Raji (cell line): ENCODE data around the gene GTF3C1.

ENCODE experiments used
- POLR2A ChIP-seq: IDR thresholded peaks from 2 replicates; pipeline ENCODE4 v1.6.1; 2011; ENCODE audit warnings: low read depth, low read length, control low read depth; ENCODE audit not compliant: insufficient read depth

The GTF3C1 gene

GRCh38 chr16:27511657-27512448, 37.9 kb downstream of the GTF3C1 start:
- no peak for TF ChIP-seq POLR2A

- TF ChIP-seq POLR2A: no peak
Observed at GRCh38 chr16:27508476-27508875, 41.2 kb downstream of the GTF3C1 start.

- TF ChIP-seq POLR2A: no peak
Observed at GRCh38 chr16:27506771-27507170, 42.9 kb downstream of the GTF3C1 start.

GRCh38 chr16:27505297-27506236, 44.1 kb downstream of the GTF3C1 start:
- no peak for TF ChIP-seq POLR2A

GRCh38 chr16:27503662-27504061, 46.1 kb downstream of the GTF3C1 start:
- no peak for TF ChIP-seq POLR2A

- TF ChIP-seq POLR2A: no peak
Observed at GRCh38 chr16:27500801-27501200, 48.9 kb downstream of the GTF3C1 start.

- no peak for TF ChIP-seq POLR2A
Observed at GRCh38 chr16:27499659-27500055, 50.1 kb downstream of the GTF3C1 start.

GRCh38 chr16:27498916-27499658, 50.6 kb downstream of the GTF3C1 start:
- TF ChIP-seq POLR2A: no peak

GRCh38 chr16:27498031-27498825, 51.5 kb downstream of the GTF3C1 start:
- TF ChIP-seq POLR2A: no peak

GRCh38 chr16:27495191-27495590, 54.5 kb downstream of the GTF3C1 start:
- TF ChIP-seq POLR2A: no peak

- no peak for TF ChIP-seq POLR2A
Observed at GRCh38 chr16:27492588-27492979, 57.1 kb downstream of the GTF3C1 start.

GRCh38 chr16:27491894-27492587, 57.7 kb downstream of the GTF3C1 start:
- no peak for TF ChIP-seq POLR2A

GRCh38 chr16:27489906-27490305, 59.8 kb downstream of the GTF3C1 start:
- TF ChIP-seq POLR2A: no peak

GRCh38 chr16:27489421-27489820, 60.3 kb downstream of the GTF3C1 start:
- no peak for TF ChIP-seq POLR2A
